GM08714 (cell line): ENCODE measurements around the gene CRYBG2.
A peak's percentile ranks its signal among the peaks of the same experiment; 100 is the strongest.
"Not testable (repeated sequence)": the region's sequence is repeated elsewhere in the genome, so short reads cannot be mapped to it uniquely, and the experiment has no call there.

Experiments
- H3K4me3 ChIP-seq: fragments of 200-500 bp; sonication (Bioruptor generic); 2 replicates; pipeline ENCODE4 v1.5.1; 2014; ENCODE audit warnings: mild to moderate bottlenecking, low read length, inconsistent platforms
- ZNF274 ChIP-seq: IDR thresholded peaks from 2 replicates; pipeline ENCODE4 v1.6.1; 2012; ENCODE audit warnings: mild to moderate bottlenecking, low read depth, low read length

CRYBG2 gene

DNA sequence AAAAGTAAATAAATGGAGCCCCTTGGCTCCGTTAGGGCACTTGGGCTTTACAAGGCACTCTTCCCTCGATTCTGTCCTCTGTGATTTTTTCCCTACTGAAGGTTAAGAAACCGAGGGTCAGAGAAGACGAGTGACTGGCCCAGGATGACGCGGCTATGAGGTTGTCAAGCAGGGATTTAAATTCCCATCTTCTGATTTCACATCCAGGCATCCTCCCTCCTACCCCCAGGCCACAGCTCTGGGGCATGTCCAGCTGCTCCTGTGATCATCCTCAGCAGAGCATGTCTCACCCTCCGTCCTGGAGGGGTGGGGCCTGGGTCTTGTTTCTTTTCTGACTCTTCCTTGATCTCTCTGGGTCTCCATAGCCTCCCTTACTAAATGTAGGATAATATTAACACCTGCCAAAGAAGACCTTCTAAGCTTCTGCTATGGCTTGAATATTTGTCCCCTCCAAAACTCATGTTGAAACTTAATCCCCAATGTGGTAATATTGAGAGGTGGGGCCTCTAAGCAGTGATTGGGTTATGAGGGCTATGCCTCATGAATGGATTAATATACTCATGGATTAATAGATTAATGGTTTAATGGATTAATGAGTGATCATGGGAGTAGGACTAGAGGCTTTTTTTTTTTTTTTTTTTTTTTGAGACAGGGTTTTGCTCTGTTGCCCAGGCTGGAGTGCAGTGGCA is 4.6 kb downstream of the CRYBG2 start:
- TF ChIP-seq ZNF274, result no peak
- no peak overlapping the region for H3K4me3 ChIP-seq

DNA sequence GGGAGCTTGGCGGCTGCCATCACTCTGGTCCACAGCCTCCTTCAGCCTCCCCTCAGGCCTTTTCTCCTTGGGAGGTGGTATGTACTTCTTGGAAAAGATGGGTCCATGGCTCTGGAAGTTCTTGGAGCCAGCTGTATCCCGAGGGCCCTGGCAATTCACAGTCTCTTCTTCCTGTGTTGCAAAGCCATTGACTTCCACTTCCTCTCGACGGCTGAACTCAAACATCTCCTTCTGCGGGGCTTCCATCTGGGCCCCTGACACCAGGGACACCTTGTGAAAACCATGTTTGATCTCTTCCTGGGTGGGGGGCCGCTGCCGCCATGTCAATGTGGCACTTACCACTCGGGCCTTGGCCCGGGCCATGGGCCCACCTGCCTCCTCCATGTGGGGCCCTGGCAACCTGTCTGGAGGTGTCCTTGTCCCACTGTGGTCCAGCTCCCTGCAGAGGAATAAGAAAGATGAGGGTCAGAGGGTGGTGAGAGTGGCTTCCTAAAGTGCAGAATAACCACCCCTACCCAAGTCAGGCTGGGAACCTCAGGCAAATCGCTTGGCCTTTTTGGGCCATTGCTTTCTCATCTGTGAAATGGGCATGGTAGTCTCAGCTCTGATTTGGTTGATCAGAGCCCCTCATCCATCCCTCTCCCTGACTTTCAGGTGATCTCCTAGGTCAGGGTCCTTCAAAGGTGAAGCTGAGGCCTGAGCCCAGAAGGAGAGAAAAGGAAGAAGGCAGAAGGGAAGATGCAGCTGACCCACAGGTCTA is 7.5 kb downstream of the CRYBG2 start:
- no peak overlapping the region for H3K4me3 ChIP-seq
- TF ChIP-seq ZNF274, result no peak

DNA sequence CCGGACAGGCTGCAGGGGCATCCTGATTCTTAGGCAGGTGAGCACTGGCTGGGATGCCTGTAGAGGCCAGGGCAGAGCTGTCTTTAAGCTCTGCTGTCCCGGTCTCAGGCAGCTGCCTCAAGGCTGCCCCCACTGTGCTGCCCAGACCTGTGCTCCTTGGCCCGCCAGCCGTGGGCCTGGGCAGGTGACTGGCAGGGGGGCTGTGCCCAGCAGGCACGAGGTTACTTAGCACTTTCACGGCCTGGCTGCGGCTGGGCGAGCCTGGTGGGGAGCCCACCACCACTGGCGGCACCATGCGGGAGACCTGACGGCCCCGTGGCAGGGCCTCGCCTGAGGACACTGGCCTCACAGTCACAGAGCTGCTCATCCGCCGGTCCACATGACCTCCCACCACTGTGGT is 8.2 kb downstream of the CRYBG2 start:
- H3K4me3 ChIP-seq, result no peak overlapping the region
- no peak for TF ChIP-seq ZNF274

DNA sequence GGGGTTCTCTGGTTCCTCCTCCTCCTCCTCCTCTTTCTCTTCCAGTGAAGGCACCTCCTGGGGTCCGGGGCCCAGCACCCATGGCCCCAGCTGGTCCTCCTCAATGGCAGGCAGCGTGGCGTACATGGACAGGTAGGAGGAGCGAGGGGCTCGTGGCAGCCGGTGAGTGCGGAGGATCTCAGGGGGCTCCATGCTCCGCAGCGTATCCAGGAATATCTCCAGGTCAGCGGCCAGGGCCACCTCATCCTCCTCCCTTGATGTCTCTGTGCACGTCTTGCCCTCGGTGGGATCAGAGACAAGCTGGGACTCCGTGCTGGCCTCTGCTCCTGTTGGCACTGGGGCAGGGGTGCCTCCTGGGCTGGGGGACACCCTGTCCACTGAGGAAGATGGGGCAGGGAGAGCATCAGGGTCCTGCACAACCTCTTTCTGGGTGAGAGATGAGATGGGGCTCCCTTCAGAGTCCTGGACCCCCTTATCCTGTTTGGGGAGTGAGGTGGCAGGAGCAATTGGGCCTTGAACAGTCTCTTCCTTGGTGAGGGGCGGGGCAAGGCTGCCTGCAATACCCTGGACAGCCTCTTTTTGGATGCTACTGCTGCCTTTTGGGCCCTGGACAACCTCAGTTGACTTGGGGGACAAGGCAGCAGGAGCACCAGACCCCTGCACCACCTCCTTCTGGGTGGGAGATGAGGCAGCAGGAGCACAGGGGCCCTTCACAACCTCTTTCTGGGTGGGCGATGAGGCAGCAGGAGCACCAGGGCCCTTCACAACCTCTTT is 9.6 kb downstream of the CRYBG2 start:
- no peak overlapping the region for H3K4me3 ChIP-seq

DNA sequence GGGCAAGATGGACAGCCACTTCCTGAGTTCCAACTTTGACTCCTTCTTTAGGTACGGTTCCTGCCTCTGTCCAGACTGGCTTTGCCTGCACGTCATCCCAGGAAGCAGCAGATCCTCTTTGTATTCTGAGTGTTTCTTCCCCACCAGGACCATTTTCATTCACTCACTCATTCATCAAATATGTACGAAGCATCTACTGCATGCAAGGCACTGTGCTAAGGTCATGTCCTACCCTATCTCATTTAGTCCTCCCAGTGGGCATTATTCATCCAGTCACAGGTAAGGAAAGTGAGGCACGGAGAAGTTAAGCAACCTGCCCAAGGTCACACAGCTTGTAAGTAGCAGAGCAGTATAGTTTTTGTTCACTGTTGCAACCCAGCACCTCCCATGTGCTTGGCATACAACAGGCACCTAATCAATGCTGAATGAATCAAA is 13.9 kb downstream of the CRYBG2 start:
- no peak for TF ChIP-seq ZNF274
- H3K4me3 ChIP-seq, result no peak overlapping the region

More for the DNA sequence above, 9.6 kb downstream of the CRYBG2 start:
- no peak for TF ChIP-seq ZNF274

DNA sequence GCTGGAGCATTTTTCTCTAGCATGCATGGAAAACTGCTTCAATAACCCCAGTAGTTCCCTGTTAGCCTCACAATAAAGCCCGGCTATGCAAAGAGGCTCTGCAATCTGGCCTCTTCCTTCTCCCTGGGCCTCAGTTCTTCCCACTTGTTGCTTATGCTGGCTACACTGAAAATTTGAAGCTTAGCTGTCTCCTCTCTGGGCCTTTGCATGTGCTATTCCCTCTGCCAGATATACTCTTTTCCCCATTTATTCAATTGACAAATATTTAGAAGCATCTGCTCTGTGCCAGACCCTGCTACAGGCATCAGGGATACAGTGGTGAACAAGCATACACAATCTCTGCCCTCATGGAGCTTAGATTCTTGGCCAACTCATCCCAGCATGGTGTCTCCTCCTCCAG is 15.3 kb downstream of the CRYBG2 start:
- no peak for TF ChIP-seq ZNF274

DNA sequence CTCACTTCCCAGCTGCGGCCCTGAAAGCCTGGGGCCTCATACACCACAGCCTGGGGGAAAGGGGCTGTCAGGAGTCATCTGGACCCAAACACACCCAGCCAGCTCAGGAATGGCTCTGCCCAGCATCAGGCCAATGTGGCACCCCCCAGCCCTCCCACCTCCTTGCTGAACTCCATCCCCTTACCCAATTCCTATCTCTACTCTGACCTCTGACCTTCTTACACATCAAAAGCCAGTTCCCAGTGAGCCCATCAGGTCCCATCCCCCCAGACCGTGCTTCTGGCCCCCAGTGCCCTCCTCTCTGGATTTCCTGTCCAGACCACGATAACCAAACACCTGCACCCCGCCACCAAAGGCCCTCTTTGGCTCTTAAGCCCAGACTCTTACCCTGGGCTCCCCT is 16.3 kb downstream of the CRYBG2 start:
- no peak for TF ChIP-seq ZNF274

More for the DNA sequence above, 15.3 kb downstream of the CRYBG2 start:
- H3K4me3 ChIP-seq, result no peak overlapping the region

DNA sequence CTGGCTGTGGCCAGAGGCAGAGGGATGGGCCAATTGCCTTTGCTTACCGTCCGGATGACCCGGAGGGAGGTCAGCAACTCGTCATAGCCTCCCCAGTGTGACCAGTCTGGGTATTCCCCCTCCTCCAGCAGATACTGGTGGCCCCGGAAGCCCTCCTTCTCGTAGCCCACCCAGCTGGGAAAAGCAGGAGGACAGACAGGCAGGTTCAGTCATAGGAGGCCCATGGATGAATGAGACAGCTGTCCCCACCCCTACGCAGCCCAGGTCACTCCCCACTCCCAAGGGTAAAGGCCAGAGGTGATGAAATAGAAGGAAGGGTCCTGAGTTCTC is 16.8 kb downstream of the CRYBG2 start:
- no peak for TF ChIP-seq ZNF274
- no peak overlapping the region for H3K4me3 ChIP-seq

More for the DNA sequence above, 16.3 kb downstream of the CRYBG2 start:
- H3K4me3 ChIP-seq, result no peak overlapping the region

DNA sequence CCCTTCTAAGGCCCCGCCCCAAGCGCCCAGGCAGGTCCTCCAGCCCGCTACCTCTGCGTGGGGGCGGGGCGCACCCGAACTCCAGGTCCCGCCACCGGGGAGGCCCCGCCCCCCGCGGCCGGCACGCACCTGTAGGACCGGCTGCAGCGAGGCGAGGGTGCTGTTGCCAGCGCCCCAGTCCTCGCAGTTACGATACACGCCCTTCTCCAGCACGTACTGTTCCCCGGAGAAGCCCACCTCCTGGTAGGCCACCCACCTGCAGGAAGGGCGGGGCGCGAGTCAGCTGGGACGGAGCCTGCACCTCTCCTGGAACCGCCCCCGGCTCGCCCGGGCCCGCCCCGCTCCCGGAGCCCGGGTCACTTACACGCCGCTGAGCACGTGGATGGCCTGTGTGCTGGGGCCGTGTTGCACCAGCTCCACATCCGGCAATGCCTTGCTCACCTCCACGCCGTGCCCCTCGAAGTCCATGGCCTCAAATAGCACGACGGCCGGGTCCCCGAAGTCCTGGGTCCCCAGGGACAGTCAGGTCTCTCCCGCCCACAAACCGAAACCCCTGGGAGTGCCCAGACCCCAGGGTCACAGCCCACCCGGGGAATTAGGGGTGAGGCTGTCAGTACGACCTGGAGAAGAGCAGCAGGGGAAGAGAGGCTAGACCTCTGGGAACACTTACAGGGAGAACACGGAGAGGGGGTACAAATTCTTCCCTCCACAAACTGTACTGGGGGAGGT is 17.3 kb downstream of the CRYBG2 start:
- H3K4me3 ChIP-seq, result peak overlapping the region; percentile 47; the same call in 1 of the 2 replicates
- TF ChIP-seq ZNF274, result no peak

DNA sequence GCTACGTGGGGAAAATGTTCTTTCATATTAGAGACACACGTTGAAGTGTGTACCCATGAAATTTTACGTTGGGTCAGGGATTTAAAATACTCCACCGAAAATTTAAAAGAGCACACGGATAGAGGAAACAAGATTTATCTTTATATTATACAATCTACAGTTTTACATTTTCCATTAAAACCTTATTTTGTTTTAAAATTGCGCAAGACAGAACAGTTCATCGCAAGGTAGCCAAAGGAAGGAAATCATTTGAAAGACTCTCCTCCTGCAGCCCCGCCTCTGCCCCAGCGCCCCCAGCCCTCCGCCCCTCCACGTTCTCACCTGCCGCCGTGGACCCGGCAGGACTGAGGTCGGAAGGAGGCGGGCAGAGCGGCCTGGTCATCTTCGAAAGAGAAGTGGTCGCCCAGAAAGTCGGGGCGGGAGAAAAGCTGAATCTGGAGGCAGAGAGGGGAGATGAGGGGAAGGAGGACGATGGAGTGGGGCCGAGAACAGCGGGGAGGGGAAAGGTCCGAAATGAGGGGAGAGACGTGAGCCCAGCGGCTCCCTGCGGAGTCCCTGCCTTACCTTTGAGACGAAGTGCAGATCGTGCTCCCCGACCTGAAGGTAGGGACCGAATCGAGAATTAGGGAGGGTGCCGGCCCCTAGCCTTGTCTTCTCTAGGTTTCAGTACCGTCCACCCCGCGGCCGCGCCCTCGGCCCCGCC is 18.0 kb downstream of the CRYBG2 start:
- TF ChIP-seq ZNF274, result no peak
- H3K4me3 ChIP-seq, result peak overlapping the region; percentile 47; the same call in 1 of the 2 replicates

DNA sequence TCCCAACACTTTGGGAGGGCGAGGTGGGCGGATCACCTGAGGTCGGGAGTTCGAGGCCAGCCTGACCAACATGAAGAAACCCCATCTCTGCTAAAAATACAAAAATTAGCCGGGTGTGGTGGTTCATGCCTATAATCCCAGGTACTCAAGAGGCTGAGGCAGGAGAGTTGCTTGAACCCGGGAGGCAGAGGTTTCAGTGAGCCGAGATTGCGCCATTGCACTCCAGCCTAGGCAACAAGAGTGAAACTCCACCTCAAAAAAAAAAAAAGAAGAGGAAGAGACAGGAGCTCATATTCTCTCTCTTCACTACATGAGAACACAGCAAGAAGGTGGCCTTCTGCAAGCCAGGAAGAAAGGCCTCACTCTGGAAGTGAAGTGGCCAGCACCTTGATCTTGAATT is 20.6 kb downstream of the CRYBG2 start:
- H3K4me3 ChIP-seq, result not testable (repeated sequence)

DNA sequence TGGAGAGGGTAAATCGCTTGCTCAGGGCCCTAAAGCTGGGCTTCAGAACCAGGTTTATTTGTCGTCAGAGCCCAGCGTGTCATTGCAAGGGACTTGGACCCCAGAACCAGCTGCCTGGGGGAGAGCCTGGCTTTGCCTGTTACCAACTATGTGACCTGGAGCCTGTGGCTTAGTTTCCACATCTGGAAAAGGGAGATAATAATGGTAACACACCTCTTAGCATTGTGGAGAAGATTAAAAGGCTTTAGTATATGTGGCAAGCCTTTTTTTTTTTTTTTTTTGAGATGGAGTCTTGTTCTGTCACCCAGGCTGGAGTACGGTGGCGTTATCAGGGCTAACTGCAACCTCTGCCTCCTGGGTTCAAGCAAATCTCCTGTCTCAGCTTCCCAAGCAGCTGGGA is 23.7 kb downstream of the CRYBG2 start:
- TF ChIP-seq ZNF274, result no peak
- H3K4me3 ChIP-seq, result no peak overlapping the region

DNA sequence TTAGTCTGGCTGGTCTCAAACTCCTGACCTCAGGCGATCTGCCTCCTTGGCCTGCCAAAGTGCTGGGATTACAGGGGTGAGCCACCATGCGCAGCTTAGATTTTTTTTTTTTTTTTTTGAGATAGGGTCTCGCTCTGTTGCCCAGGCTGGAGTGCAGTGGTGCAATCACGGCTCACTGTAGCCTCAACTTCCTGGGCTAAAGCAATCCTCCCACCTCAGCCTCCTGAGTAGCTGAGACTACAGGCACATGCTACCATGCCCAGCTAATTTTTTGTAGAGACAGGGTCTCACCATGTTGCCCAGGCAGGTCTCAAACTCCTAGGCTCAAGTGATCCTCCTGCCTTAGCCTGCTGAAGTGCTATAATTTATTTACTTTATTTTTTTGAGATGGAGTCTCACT is 24.6 kb downstream of the CRYBG2 start:
- H3K4me3 ChIP-seq, result not testable (repeated sequence)

DNA sequence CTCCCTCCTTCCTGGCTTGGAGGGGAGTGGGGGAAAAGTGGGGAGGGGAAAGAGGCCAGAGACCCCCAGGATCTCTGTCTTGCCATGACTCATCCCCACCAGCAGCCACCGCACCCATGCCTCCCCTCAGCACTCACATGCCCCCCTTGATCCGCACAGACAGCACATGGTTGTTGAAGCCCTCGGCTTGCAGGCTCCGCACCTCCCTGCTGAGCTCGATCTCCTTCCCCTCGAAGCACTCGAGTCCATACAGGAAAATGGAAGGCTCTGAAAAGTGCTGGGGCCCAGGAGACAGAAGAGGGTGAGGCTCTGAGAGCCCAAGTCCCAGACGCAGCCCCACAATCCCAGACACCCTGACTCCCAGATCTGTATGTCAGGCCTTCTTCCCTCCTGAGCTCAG is 25.3 kb downstream of the CRYBG2 start:
- TF ChIP-seq ZNF274, result no peak
- H3K4me3 ChIP-seq, result no peak overlapping the region
